Right atrium auricular region (tissue), 2 donors: Measurements from ENCODE around the gene OSER1. TPM values are rescaled to one million over a fixed set of nuclear protein-coding genes. Genes with fewer than 3 reads are reported as not detected.

Experiments
- DNase-seq: peaks from one replicate; pipeline ENCODE4 v3.0.0-alpha.2; 2019; ENCODE audit warnings: low spot score
- H3K27ac ChIP-seq, 2 donors: fragments of 200-600 bp; sonication (generic); 1 replicate in 1 of 2; 2 replicates in 1 of 2; pipeline ENCODE4 v1.5.1; 2016 to 2019
- H3K27me3 ChIP-seq, 2 donors: fragments of 200-600 bp; sonication (generic); one replicate each; pipeline versions ENCODE4 v1.5.1 to v1.6.0; 2017 to 2019
- H3K36me3 ChIP-seq: fragments of 200-600 bp; sonication (generic); one replicate; pipeline ENCODE4 v1.5.1; 2016
- H3K4me1 ChIP-seq, 2 donors: fragments of 200-600 bp; sonication (generic); one replicate each; pipeline versions ENCODE4 v1.5.1 to v1.6.0; 2017 to 2019
- H3K4me3 ChIP-seq, 2 donors: fragments of 200-600 bp; sonication (generic); 1 replicate in 1 of 2; 2 replicates in 1 of 2; pipeline ENCODE4 v1.5.1; 2017 to 2019; ENCODE audit warnings: mild to moderate bottlenecking in 1 of 2, moderate library complexity in 1 of 2
- H3K9me3 ChIP-seq, 2 donors: fragments of 200-600 bp; sonication (generic); one replicate each; pipeline ENCODE4 v1.5.1; 2019
- total RNA-seq, 2 donors: library from RNA; depleted of rRNA; stranded (reverse); fragments of >200 nt; gene quantifications; one replicate each; pipeline ENCODE4 v1.1.0, GENCODE V29; 2016
- TF ChIP-seq, protein P1 (sequence below), 2 donors: fragments of 200-600 bp; sonication (generic); IDR thresholded peaks; one replicate each; pipeline ENCODE4 v1.5.1; 2019; ENCODE audit warnings: antibody characterized with exemption in 2 of 2

OSER1 gene
- total RNA-seq, 2 donors from 2014 or later: 30.8 to 31.1 TPM

GRCh38 chr20:44160133-44160532, 50.4 kb downstream of the OSER1 start:
- no peaks in the 10 kb centered on the region for H3K27me3 ChIP-seq
- TF ChIP-seq, protein P1, sequence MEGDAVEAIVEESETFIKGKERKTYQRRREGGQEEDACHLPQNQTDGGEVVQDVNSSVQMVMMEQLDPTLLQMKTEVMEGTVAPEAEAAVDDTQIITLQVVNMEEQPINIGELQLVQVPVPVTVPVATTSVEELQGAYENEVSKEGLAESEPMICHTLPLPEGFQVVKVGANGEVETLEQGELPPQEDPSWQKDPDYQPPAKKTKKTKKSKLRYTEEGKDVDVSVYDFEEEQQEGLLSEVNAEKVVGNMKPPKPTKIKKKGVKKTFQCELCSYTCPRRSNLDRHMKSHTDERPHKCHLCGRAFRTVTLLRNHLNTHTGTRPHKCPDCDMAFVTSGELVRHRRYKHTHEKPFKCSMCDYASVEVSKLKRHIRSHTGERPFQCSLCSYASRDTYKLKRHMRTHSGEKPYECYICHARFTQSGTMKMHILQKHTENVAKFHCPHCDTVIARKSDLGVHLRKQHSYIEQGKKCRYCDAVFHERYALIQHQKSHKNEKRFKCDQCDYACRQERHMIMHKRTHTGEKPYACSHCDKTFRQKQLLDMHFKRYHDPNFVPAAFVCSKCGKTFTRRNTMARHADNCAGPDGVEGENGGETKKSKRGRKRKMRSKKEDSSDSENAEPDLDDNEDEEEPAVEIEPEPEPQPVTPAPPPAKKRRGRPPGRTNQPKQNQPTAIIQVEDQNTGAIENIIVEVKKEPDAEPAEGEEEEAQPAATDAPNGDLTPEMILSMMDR (IDR thresholded peaks at IDR 0.05): no peak
- H3K36me3 ChIP-seq: peaks cover 44% of the 10 kb centered on the region
- no peak overlapping the region for H3K27ac ChIP-seq
- H3K4me3 ChIP-seq: no peak overlapping the region
- no peaks in the 10 kb centered on the region for H3K9me3 ChIP-seq
- no peak for DNase-seq
- peaks cover 0 to 31% of the 10 kb centered on the region in 2 donors for H3K4me1 ChIP-seq

- DNase-seq: no peak
- Histone ChIP-seq H3K27me3 (no peaks in the 10 kb centered on the region), H3K4me1 (peaks cover 0 to 31% of the 10 kb centered on the region in 2 donors), H3K36me3 (peaks cover 45% of the 10 kb centered on the region), H3K4me3 (no peak overlapping the region), H3K27ac (no peak overlapping the region), H3K9me3 (no peaks in the 10 kb centered on the region)
- TF ChIP-seq, protein P1 (IDR thresholded peaks at IDR 0.05): no peak
Observed at GRCh38 chr20:44159711-44160110, 50.9 kb downstream of the OSER1 start.

DNA sequence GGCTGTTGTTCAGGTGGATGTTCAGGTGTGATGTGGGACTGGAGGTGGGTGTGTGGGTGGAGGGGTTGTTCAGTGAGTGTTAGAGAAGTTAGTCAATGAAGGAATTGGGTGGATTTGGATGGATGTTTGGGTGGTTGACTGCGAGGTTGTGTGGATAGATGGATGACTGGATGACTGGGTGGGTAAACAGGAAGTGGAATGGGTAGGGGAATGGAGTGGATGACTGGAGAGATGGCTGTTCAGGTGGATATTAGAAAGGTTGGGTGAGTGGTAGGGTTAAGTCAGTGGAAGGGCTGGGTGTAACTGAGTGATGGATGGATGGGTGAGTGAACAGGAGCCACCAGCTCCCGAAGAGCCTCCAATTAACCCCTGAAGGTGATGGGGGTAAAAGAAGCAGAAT, 51.4 kb downstream of the OSER1 start:
- no peaks in the 10 kb centered on the region for H3K9me3 ChIP-seq
- DNase-seq: no peak
- TF ChIP-seq, protein P1 (IDR thresholded peaks at IDR 0.05): no peak
- H3K27ac ChIP-seq: no peak overlapping the region
- H3K27me3 ChIP-seq: no peaks in the 10 kb centered on the region
- H3K4me3 ChIP-seq: no peak overlapping the region
- peaks cover 45% of the 10 kb centered on the region for H3K36me3 ChIP-seq
- peaks cover 0 to 35% of the 10 kb centered on the region in 2 donors for H3K4me1 ChIP-seq

GRCh38 chr20:44157061-44157460, 53.5 kb downstream of the OSER1 start:
- Histone ChIP-seq H3K36me3 (peaks cover 48% of the 10 kb centered on the region), H3K9me3 (no peaks in the 10 kb centered on the region), H3K4me1 (peaks cover 0 to 50% of the 10 kb centered on the region in 2 donors), H3K4me3 (no peak overlapping the region), H3K27me3 (no peaks in the 10 kb centered on the region), H3K27ac (peak overlapping the region in 1 of 2 donors; percentile 47)
- TF ChIP-seq, protein P1 (IDR thresholded peaks at IDR 0.05): no peak
- DNase-seq: no peak

DNA sequence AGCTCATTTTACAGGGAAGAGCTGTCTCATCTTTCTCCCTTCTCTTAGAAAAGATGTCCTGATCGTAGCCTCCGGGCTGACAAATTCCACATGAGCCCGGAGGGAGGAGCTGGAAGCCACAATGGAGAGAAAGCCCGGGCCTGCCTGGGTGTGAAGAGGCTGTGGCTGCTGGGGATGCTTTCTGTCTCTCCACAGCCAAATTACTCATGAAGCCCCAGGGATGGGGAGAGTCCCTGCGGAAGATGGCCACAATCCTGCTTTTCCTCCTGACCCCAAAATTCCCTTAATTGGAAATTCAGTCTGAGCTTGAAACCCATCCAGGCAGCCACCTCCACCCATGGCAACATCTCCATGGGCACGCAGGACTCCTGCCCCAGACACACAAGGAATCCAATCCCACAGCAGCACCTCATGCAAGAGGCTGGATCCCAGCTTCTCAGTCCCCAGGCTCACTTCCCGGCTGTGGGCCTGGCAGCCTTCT, 56.0 kb downstream of the OSER1 start:
- H3K36me3 ChIP-seq: peaks cover 41% of the 10 kb centered on the region
- no peaks in the 10 kb centered on the region for H3K27me3 ChIP-seq
- H3K27ac ChIP-seq: peak overlapping the region; percentile 50 to 91
- TF ChIP-seq, protein P1 (IDR thresholded peaks at IDR 0.05): peak in 1 of 2 donors; percentile 40
- no peak for DNase-seq
- no peaks in the 10 kb centered on the region for H3K9me3 ChIP-seq
- peaks cover 0 to 53% of the 10 kb centered on the region in 2 donors for H3K4me1 ChIP-seq
- no peak overlapping the region for H3K4me3 ChIP-seq

GRCh38 chr20:44153636-44154043, 56.9 kb downstream of the OSER1 start:
- TF ChIP-seq, protein P1 (IDR thresholded peaks at IDR 0.05): no peak
- H3K27me3 ChIP-seq: no peaks in the 10 kb centered on the region
- peak overlapping the region; percentile 50 to 91 for H3K27ac ChIP-seq
- no peak for DNase-seq
- H3K4me3 ChIP-seq: no peak overlapping the region
- peaks cover 32% of the 10 kb centered on the region for H3K36me3 ChIP-seq
- no peaks in the 10 kb centered on the region for H3K9me3 ChIP-seq
- H3K4me1 ChIP-seq: peaks cover 0 to 51% of the 10 kb centered on the region in 2 donors
